Tibial nerve (tissue), 4 donors: ENCODE measurements around the gene KRTAP9-4. TPM values are rescaled to one million over a fixed set of nuclear protein-coding genes. Genes with fewer than 3 reads are reported as not detected.
"Not testable (repeated sequence)": the region's sequence is repeated elsewhere in the genome, so short reads cannot be mapped to it uniquely, and the experiment has no call there.

ENCODE experiments used
- DNase-seq, 2 donors: peaks; one replicate each; pipeline ENCODE4 v3.0.0-alpha.2; 2019; ENCODE audit warnings: low spot score in 2 of 2
- H3K27ac ChIP-seq, 4 donors: fragments of 200-600 bp; sonication (generic) in 3 of 4; one replicate each; pipeline ENCODE4 v1.5.1; 2017 to 2019; ENCODE audit warnings: mild to moderate bottlenecking in 1 of 4
- H3K27me3 ChIP-seq, 2 donors: fragments of 200-600 bp; sonication (generic) in 1 of 2; one replicate each; pipeline versions ENCODE4 v1.5.1 to v1.6.0; 2017 to 2019
- H3K36me3 ChIP-seq, 3 donors: fragments of 200-600 bp; sonication (generic); one replicate each; pipeline ENCODE4 v1.5.1; 2018 to 2019
- H3K4me1 ChIP-seq, 4 donors: fragments of 200-600 bp; sonication (generic) in 3 of 4; one replicate each; pipeline ENCODE4 v1.5.1; 2017 to 2019
- H3K4me3 ChIP-seq, 4 donors: fragments of 200-600 bp; sonication (generic) in 3 of 4; one replicate each; pipeline ENCODE4 v1.5.1; 2017 to 2019; ENCODE audit warnings: mild to moderate bottlenecking in 1 of 4, moderate library complexity in 1 of 4
- H3K9me3 ChIP-seq, 4 donors: fragments of 200-600 bp; sonication (generic) in 3 of 4; one replicate each; pipeline ENCODE4 v1.5.1; 2017 to 2019
- EP300 ChIP-seq, 2 donors: sonication (generic); formaldehyde crosslinking; IDR thresholded peaks; one replicate each; pipeline ENCODE4 v1.6.1; 2017; ENCODE audit warnings: antibody characterized with exemption in 2 of 2, mild to moderate bottlenecking in 1 of 2
- POLR2A ChIP-seq, 2 donors: fragments of 450-650 bp; IDR thresholded peaks; one replicate each; pipeline ENCODE4 v1.6.1; 2017; ENCODE audit warnings: antibody characterized with exemption in 2 of 2, mild to moderate bottlenecking in 2 of 2, moderate library complexity in 2 of 2
- WGBS, 2 donors: methylation state at CpG; one replicate each; pipeline ENCODE4 v1.1.5; 2018; 5-methylcytosine and 5-hydroxymethylcytosine counted together
- total RNA-seq, 4 donors: library from RNA; depleted of rRNA; stranded (reverse); fragments of >200 nt; gene quantifications; one replicate each; pipeline ENCODE4 v1.1.0, GENCODE V29; 2016
- TF ChIP-seq, protein P1 (sequence below), 5 experiments: fragments of 200-600 bp in 3 of 5; fragments of 450-650 bp in 2 of 5; sonication (generic) in 3 of 5; IDR thresholded peaks; one replicate each; pipeline ENCODE4 v1.5.1; 2016 to 2019; ENCODE audit warnings: antibody characterized with exemption in 5 of 5, mild to moderate bottlenecking in 3 of 5, moderate library complexity in 2 of 5

Gene KRTAP9-4
- total RNA-seq, 4 donors from 2014 or later, result not detected

DNA sequence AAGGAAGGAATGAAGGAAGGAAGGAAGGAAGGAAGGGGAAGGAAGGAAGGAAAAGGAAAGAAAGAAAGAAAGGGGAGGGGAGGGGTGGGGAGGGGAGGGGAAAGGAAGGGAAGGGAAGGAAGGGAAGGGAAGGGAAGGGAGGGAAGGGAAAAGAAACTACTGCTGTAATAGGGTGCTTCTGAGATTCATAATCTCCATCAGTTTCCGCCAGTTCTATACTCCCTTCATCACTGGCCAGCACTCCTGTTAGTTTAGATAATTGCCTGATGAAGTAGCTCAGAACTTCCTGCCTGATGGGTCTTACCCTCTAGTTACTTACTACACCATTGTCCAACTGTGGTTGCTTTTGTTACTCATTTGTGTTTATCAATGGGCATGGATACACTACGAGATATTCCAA is 13.7 kb downstream of the KRTAP9-4 start:
- no peak overlapping the region for H3K27ac ChIP-seq
- peaks cover 0 to 6% of the 10 kb centered on the region in 2 donors for H3K27me3 ChIP-seq
- no peaks in the 10 kb centered on the region for H3K4me1 ChIP-seq
- TF ChIP-seq, protein P1, sequence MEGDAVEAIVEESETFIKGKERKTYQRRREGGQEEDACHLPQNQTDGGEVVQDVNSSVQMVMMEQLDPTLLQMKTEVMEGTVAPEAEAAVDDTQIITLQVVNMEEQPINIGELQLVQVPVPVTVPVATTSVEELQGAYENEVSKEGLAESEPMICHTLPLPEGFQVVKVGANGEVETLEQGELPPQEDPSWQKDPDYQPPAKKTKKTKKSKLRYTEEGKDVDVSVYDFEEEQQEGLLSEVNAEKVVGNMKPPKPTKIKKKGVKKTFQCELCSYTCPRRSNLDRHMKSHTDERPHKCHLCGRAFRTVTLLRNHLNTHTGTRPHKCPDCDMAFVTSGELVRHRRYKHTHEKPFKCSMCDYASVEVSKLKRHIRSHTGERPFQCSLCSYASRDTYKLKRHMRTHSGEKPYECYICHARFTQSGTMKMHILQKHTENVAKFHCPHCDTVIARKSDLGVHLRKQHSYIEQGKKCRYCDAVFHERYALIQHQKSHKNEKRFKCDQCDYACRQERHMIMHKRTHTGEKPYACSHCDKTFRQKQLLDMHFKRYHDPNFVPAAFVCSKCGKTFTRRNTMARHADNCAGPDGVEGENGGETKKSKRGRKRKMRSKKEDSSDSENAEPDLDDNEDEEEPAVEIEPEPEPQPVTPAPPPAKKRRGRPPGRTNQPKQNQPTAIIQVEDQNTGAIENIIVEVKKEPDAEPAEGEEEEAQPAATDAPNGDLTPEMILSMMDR (IDR thresholded peaks at IDR 0.05), result no peak
- TF ChIP-seq POLR2A (IDR thresholded peaks at IDR 0.05) (no peak), EP300 (IDR thresholded peaks at IDR 0.05) (no peak)
- H3K4me3 ChIP-seq, result no peak overlapping the region
- no peaks in the 10 kb centered on the region for H3K9me3 ChIP-seq
- H3K36me3 ChIP-seq, result no peaks in the 10 kb centered on the region
- DNase-seq, result no peak
- WGBS, 2 donors, result 44 to 85% methylated on average over 2 of the region's 2 CpGs

DNA sequence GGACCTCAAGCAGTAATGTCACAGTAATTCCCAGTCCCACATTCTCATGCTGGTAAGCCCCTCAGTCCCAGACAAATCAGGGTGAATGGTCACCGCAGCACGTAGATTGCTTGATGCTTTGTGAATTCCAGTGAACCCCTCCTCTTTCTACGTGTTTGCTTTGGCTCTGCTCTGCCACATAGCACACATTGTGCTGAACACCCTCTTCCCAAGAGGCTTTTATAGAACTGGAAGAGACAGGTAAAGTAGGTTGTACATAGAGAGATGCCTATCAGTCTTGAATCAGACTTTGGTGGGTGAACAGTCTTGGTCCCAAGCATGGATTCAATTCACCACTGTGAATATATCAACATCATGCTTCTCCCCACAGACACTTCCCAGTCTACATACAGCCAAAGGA is 15.1 kb downstream of the KRTAP9-4 start:
- DNase-seq, result no peak

DNA sequence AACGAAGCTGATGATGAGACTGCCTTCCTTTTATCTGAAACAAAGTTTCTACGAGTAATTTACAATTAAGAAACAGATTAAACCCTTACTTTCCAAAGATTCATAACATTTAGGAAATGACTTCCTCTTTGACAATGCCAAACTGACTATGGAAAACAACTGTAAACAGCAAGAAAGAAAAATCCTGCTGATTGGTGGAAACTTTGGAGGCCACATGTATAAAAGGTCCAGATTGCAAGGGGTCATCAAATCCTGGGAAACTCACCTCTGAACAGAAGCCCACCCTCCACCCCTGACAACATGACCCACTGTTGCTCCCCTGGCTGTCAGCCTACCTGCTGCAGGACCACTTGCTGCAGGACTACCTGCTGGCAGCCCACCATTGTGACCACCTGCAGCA is 15.6 kb downstream of the KRTAP9-4 start, which contains the start of gene KRTAP9-6:
KRTAP9-6 (plus strand) TSS at position 301 of the 400 bp plus-strand sequence; CDS start at position 301, 0 bp downstream.
- no peak for TF ChIP-seq EP300 (IDR thresholded peaks at IDR 0.05)
- TF ChIP-seq, protein P1 (IDR thresholded peaks at IDR 0.05), result no peak
- no peak for TF ChIP-seq POLR2A (IDR thresholded peaks at IDR 0.05)
- H3K27me3 ChIP-seq, result no peaks in the 10 kb centered on the region
- no peak within 1 kb of the TSS for H3K27ac ChIP-seq
- no peak for DNase-seq
- 50 to 60% methylated on average over 2 of the region's 2 CpGs for WGBS, 2 donors
- H3K4me3 ChIP-seq, result no peak within 1 kb of the TSS
- no peaks in the 10 kb centered on the region for H3K9me3 ChIP-seq
- H3K36me3 ChIP-seq, result no peaks in the 10 kb centered on the region
- no peaks in the 10 kb centered on the region for H3K4me1 ChIP-seq

More for the DNA sequence above, 15.1 kb downstream of the KRTAP9-4 start:
- 69 to 79% methylated on average over 3 of the region's 3 CpGs for WGBS, 2 donors
- H3K4me3 ChIP-seq, result no peak overlapping the region
- no peaks in the 10 kb centered on the region for H3K9me3 ChIP-seq
- no peaks in the 10 kb centered on the region for H3K27me3 ChIP-seq
- TF ChIP-seq, protein P1 (IDR thresholded peaks at IDR 0.05), result no peak
- no peak for TF ChIP-seq POLR2A (IDR thresholded peaks at IDR 0.05)
- TF ChIP-seq EP300 (IDR thresholded peaks at IDR 0.05), result no peak
- H3K4me1 ChIP-seq, result no peaks in the 10 kb centered on the region
- H3K27ac ChIP-seq, result no peak overlapping the region
- no peaks in the 10 kb centered on the region for H3K36me3 ChIP-seq

DNA sequence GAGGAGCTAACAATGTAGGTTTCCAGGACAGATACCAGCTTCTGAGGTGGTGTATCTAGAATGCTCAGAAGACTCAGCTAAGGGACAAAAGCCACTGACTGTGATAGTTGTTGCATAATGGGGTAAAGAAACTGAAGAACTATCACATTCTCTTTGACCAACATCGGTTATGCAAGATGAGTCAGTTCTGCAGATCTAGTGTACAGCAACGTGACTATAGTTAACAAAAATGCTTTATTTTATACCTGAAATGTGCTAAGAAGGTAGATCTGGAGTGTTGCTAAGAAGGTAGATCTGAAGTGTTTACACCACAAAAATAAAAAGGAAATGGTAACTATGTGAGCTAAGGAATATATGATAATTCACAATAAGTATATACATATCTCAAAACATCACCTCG is 18.2 kb downstream of the KRTAP9-4 start:
- 89% methylated on average over 3 of the region's 3 CpGs; no CpG with 5 or more reads in 1 of the 2 donors for WGBS, 2 donors
- Histone ChIP-seq H3K27me3 (no peaks in the 10 kb centered on the region), H3K4me3 (no peak overlapping the region), H3K9me3 (no peaks in the 10 kb centered on the region), H3K36me3 (no peaks in the 10 kb centered on the region), H3K4me1 (no peaks in the 10 kb centered on the region), H3K27ac (no peak overlapping the region)
- no peak for DNase-seq
- TF ChIP-seq EP300 (IDR thresholded peaks at IDR 0.05) (no peak), POLR2A (IDR thresholded peaks at IDR 0.05) (no peak)
- TF ChIP-seq, protein P1 (IDR thresholded peaks at IDR 0.05), result no peak

DNA sequence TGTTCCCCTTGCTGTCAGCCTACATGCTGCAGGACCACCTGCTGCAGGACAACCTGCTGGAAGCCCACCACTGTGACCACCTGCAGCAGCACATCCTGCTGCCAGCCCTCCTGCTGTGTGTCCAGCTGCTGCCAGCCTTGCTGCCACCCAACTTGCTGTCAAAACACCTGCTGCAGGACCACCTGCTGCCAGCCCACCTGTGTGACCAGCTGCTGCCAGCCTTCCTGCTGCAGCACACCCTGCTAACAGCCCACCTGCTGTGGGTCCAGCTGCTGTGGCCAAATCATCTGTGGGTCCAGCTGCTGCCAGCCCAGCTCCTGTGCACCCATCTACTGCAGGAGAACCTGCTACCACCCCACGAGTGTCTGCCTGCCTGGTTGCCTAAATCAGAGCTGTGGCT is 21.8 kb downstream of the KRTAP9-4 start:
- not testable (repeated sequence) for DNase-seq

DNA sequence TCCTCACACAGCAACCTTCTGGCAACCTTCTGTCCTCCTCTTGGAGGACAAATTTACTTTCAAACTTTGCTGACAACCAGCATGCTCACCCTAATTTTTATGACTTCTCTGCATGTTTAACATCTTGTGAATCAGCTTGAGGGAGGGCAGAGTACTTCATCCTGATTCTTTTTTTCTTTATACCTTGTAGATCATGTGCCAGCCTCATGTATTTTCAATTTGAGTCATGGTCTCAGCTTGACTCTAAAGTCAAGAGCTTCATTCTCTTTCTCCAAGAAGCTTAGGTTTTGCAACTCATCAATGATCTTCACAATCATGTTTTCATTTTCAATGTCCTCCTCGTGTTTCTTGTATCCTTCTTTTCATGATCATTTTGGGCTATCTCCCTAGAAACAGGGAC is 22.4 kb downstream of the KRTAP9-4 start:
- Histone ChIP-seq H3K4me1 (no peaks in the 10 kb centered on the region), H3K9me3 (no peaks in the 10 kb centered on the region), H3K27ac (no peak overlapping the region), H3K4me3 (no peak overlapping the region), H3K36me3 (no peaks in the 10 kb centered on the region), H3K27me3 (no peaks in the 10 kb centered on the region)
- TF ChIP-seq POLR2A (IDR thresholded peaks at IDR 0.05), result no peak
- TF ChIP-seq EP300 (IDR thresholded peaks at IDR 0.05), result no peak
- TF ChIP-seq, protein P1 (IDR thresholded peaks at IDR 0.05), result no peak
- WGBS, 2 donors, result 53% methylated on average over 1 of the region's 1 CpG; no CpG with 5 or more reads in 1 of the 2 donors
- no peak for DNase-seq

More for the DNA sequence above, 21.8 kb downstream of the KRTAP9-4 start:
- H3K36me3 ChIP-seq, H3K4me1 ChIP-seq, H3K27ac ChIP-seq, H3K27me3 ChIP-seq, H3K9me3 ChIP-seq, H3K4me3 ChIP-seq: not testable (repeated sequence)
- WGBS, 2 donors, result no CpG with 5 or more reads among the region's 1 CpG

DNA sequence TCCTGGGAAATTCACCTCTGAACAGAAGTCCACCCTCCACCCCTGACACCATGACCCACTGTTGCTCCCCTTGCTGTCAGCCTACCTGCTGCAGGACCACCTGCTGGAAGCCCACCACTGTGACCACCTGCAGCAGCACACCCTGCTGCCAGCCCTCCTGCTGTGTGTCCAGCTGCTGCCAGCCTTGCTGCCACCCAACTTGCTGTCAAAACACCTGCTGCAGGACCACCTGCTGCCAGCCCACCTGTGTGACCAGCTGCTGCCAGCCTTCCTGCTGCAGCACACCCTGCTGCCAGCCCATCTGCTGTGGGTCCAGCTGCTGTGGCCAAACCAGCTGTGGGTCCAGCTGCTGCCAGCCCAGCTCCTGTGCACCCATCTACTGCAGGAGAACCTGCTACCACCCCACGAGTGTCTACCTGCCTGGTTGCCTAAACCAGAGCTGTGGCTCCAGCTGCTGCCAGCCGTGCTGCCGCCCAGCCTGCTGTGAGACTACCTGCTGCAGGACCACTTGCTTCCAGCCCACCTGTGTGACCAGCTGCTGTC is 26.2 kb downstream of the KRTAP9-4 start, which contains the start of gene KRTAP9-7:
KRTAP9-7 (plus strand) TSS at position 51 of the 543 bp plus-strand sequence; CDS start at position 51, 0 bp downstream.
- not testable (repeated sequence) for DNase-seq, H3K36me3 ChIP-seq, H3K4me3 ChIP-seq, H3K9me3 ChIP-seq, H3K27ac ChIP-seq, H3K27me3 ChIP-seq, H3K4me1 ChIP-seq
- 72 to 85% methylated on average over 3 of the region's 3 CpGs for WGBS, 2 donors
